Skeletal muscle satellite cell (primary cell): ENCODE results near the gene SLC44A5.
"Not testable (repeated sequence)": the region's sequence is repeated elsewhere in the genome, so short reads cannot be mapped to it uniquely, and the experiment has no call there.

Experiments
- H3K27me3 ChIP-seq: 2 replicates; pipeline ENCODE4 v1.7.0; 2013; ENCODE audit warnings: low read length; ENCODE audit not compliant: control insufficient read depth, insufficient read depth
- H3K36me3 ChIP-seq: 2 replicates; pipeline ENCODE4 v1.7.0; 2013; ENCODE audit warnings: mild to moderate bottlenecking, control low read depth, low read length; ENCODE audit not compliant: insufficient read depth
- H3K4me1 ChIP-seq: 2 replicates; pipeline ENCODE4 v1.7.0; 2013; ENCODE audit warnings: low read length; ENCODE audit not compliant: control insufficient read depth, insufficient read depth
- H3K4me2 ChIP-seq: 2 replicates; pipeline ENCODE4 v1.7.0; 2013; ENCODE audit warnings: mild to moderate bottlenecking, low read length
- H3K4me3 ChIP-seq: 2 replicates; pipeline ENCODE4 v1.7.0; 2013; ENCODE audit warnings: low read length
- H3K9ac ChIP-seq: 2 replicates; pipeline ENCODE4 v1.7.0; 2013; ENCODE audit warnings: mild to moderate bottlenecking, low read depth, low read length, moderate library complexity
- H3K9me3 ChIP-seq: replicated peaks from 2 replicates; pipeline ENCODE4 v1.7.0; 2013; ENCODE audit warnings: mild to moderate bottlenecking, control low read depth, low read length

Gene SLC44A5

GRCh38 chr1:75198761-75199160, 412.2 kb downstream of the SLC44A5 start:
- H3K4me3 ChIP-seq, result no peak overlapping the region
- H3K9ac ChIP-seq, result no peak overlapping the region
- no peaks in the 10 kb centered on the region for H3K9me3 ChIP-seq
- no peaks in the 10 kb centered on the region for H3K4me1 ChIP-seq
- no peaks in the 10 kb centered on the region for H3K27me3 ChIP-seq
- H3K36me3 ChIP-seq, result no peaks in the 10 kb centered on the region
- no peak overlapping the region for H3K4me2 ChIP-seq

GRCh38 chr1:75198163-75198562, 412.8 kb downstream of the SLC44A5 start:
- H3K9me3 ChIP-seq, result no peaks in the 10 kb centered on the region
- H3K9ac ChIP-seq, result no peak overlapping the region
- no peak overlapping the region for H3K4me2 ChIP-seq
- no peaks in the 10 kb centered on the region for H3K27me3 ChIP-seq
- H3K4me1 ChIP-seq, result no peaks in the 10 kb centered on the region
- H3K4me3 ChIP-seq, result no peak overlapping the region
- H3K36me3 ChIP-seq, result no peaks in the 10 kb centered on the region

DNA sequence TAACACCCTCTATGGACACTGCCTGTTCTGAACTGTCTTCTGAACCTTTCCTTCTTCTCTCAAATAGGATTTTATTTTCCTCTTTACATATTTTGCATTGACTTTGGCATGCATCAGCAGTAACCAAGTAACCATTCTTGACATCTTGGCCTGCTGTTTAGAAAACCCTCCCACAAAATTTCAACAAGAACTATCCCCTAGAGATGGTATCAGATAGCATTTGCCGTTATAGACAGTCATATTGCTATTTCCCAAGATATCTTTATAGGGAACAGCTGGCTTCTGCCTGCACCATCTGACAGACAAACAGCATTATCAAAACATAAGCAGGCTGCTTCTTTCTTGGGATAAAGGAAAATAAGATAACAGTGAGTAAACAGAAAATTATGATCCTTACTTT, 422.0 kb downstream of the SLC44A5 start:
- H3K4me2 ChIP-seq, result no peak overlapping the region

DNA sequence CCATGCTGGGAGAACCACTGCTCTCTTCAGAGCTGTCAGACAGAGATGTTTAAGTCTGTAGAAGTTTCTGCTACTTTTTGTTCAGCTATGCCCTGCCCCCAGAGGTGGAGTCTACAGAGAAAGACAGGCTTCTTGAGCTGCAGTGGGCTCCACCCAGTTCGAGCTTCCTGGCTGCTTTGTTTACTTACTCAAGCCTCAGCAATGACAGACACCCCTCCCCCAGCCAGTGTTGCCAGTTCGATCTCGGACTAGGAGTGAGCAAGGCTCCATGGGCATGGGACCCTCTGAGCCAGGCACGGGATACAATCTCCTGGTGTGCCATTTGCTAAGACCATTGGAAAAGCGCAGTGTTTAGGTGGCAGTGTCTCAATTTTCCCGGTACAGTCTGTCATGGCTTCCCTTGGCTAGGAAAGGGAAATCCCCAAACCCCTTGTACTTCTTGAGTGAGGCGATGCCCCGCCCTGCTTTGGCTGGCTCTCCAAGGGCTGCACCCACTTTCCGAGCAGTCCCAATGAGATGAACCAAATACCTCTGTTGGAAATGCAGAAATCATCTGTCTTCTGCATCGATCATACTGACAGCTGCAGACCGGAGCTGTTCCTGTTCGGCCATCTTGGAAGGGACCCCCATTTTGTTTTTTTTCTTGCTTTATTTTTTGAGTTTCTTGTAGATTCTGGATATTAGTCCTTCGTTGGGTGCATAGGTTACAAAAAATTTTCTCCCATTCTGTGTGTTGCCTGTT, 429.5 kb downstream of the SLC44A5 start:
- H3K27me3 ChIP-seq, H3K4me3 ChIP-seq, H3K36me3 ChIP-seq, H3K9ac ChIP-seq, H3K9me3 ChIP-seq, H3K4me1 ChIP-seq, H3K4me2 ChIP-seq: not testable (repeated sequence)

More for the DNA sequence above, 422.0 kb downstream of the SLC44A5 start:
- no peaks in the 10 kb centered on the region for H3K9me3 ChIP-seq
- H3K4me3 ChIP-seq, result no peak overlapping the region
- no peaks in the 10 kb centered on the region for H3K27me3 ChIP-seq
- H3K9ac ChIP-seq, result no peak overlapping the region
- no peaks in the 10 kb centered on the region for H3K4me1 ChIP-seq
- H3K36me3 ChIP-seq, result no peaks in the 10 kb centered on the region

GRCh38 chr1:75174031-75174760, 436.7 kb downstream of the SLC44A5 start:
- Histone ChIP-seq H3K9me3 (no peaks in the 10 kb centered on the region), H3K4me1 (no peaks in the 10 kb centered on the region), H3K36me3 (no peaks in the 10 kb centered on the region), H3K9ac (no peak overlapping the region), H3K4me3 (no peak overlapping the region), H3K4me2 (no peak overlapping the region), H3K27me3 (no peaks in the 10 kb centered on the region)

- no peaks in the 10 kb centered on the region for H3K4me1 ChIP-seq
- no peak overlapping the region for H3K4me3 ChIP-seq
- H3K4me2 ChIP-seq, result no peak overlapping the region
- no peaks in the 10 kb centered on the region for H3K36me3 ChIP-seq
- H3K9ac ChIP-seq, result no peak overlapping the region
- H3K9me3 ChIP-seq, result no peaks in the 10 kb centered on the region
- H3K27me3 ChIP-seq, result no peaks in the 10 kb centered on the region
These were observed 438.4 kb downstream of the SLC44A5 start for GRCh38 chr1:75172556-75172955.

- H3K4me3 ChIP-seq, result no peak overlapping the region
- no peak overlapping the region for H3K4me2 ChIP-seq
- no peaks in the 10 kb centered on the region for H3K36me3 ChIP-seq
- H3K9ac ChIP-seq, result no peak overlapping the region
- no peaks in the 10 kb centered on the region for H3K9me3 ChIP-seq
- H3K4me1 ChIP-seq, result no peaks in the 10 kb centered on the region
- H3K27me3 ChIP-seq, result no peaks in the 10 kb centered on the region
These were observed 439.0 kb downstream of the SLC44A5 start for GRCh38 chr1:75171876-75172275.

DNA sequence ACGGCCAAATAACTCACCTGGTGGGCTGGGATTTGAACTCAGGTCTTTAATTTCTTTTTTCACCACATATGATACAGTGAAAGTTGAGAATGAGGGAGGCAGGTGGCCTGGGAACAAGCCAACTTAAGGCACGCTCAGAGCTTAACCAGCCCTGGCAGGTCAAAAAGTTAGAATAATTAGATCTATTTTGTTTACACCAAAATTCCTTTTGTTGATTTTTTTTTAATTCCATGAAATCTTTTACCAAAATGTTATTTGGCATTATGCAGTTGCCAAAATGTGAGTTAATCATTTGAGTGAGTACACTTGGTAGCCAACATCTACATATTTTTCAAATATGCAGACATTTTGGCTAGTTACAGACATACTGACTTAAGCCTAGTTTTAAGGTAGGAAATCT, 439.9 kb downstream of the SLC44A5 start:
- Histone ChIP-seq H3K9ac (no peak overlapping the region), H3K36me3 (no peaks in the 10 kb centered on the region), H3K27me3 (no peaks in the 10 kb centered on the region), H3K4me2 (no peak overlapping the region), H3K4me3 (no peak overlapping the region), H3K9me3 (no peaks in the 10 kb centered on the region), H3K4me1 (no peaks in the 10 kb centered on the region)

- Histone ChIP-seq H3K9me3 (no peaks in the 10 kb centered on the region), H3K36me3 (no peaks in the 10 kb centered on the region), H3K4me3 (no peak overlapping the region), H3K27me3 (no peaks in the 10 kb centered on the region), H3K4me1 (no peaks in the 10 kb centered on the region), H3K4me2 (no peak overlapping the region), H3K9ac (no peak overlapping the region)
These were observed 440.9 kb downstream of the SLC44A5 start for GRCh38 chr1:75170011-75170410.

DNA sequence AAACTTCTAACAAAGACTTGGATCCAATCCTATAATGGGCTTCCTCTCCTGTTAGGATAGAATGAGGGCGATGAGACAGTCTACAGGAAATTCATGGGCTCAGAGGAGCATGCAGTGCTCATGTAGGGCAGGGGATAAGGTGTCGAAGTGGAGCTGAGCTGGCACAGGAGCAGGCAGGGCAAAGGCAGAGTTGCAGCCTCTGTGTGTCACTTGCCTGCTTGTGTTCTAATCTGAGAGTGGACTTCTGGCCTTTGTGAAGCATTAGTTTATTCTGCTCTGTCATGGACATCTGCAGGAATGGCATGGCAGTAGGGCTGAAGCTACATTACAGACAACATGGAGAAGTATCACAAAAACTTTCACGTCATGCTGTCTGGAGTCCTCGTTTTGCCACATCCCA, 444.1 kb downstream of the SLC44A5 start:
- H3K4me2 ChIP-seq, result no peak overlapping the region
- no peaks in the 10 kb centered on the region for H3K27me3 ChIP-seq
- H3K9ac ChIP-seq, result no peak overlapping the region
- H3K4me3 ChIP-seq, result no peak overlapping the region
- H3K9me3 ChIP-seq, result no peaks in the 10 kb centered on the region
- no peaks in the 10 kb centered on the region for H3K36me3 ChIP-seq
- H3K4me1 ChIP-seq, result no peaks in the 10 kb centered on the region

- H3K4me2 ChIP-seq, result no peak overlapping the region
- no peaks in the 10 kb centered on the region for H3K4me1 ChIP-seq
- H3K27me3 ChIP-seq, result no peaks in the 10 kb centered on the region
- no peaks in the 10 kb centered on the region for H3K9me3 ChIP-seq
- H3K9ac ChIP-seq, result no peak overlapping the region
- no peak overlapping the region for H3K4me3 ChIP-seq
- H3K36me3 ChIP-seq, result no peaks in the 10 kb centered on the region
These were observed 445.6 kb downstream of the SLC44A5 start for GRCh38 chr1:75165264-75165663.

- no peaks in the 10 kb centered on the region for H3K4me1 ChIP-seq
- no peaks in the 10 kb centered on the region for H3K9me3 ChIP-seq
- H3K9ac ChIP-seq, result no peak overlapping the region
- H3K36me3 ChIP-seq, result no peaks in the 10 kb centered on the region
- no peak overlapping the region for H3K4me2 ChIP-seq
- H3K27me3 ChIP-seq, result no peaks in the 10 kb centered on the region
- no peak overlapping the region for H3K4me3 ChIP-seq
These were observed 451.8 kb downstream of the SLC44A5 start for GRCh38 chr1:75159154-75159553.
